Inflammatory macrophage treated with lipopolysaccharide for 1 hour (primary cell): ENCODE results near the gene ZFYVE9.
A peak's percentile ranks its signal among the peaks of the same experiment; 100 is the strongest.
"Not testable (repeated sequence)": the region's sequence is repeated elsewhere in the genome, so short reads cannot be mapped to it uniquely, and the experiment has no call there.

Source experiments
- DNase-seq, 2 donors: peaks; one replicate each; pipeline ENCODE4 v3.0.0-alpha.2; 2020 to 2022

ZFYVE9 gene

GRCh38 chr1:52141513-52142219 lies at the start of gene ZFYVE9:
ZFYVE9 (plus strand) TSS chr1:52142089; CDS start chr1:52233207, 91,118 bp downstream.
- peak; percentile 53 to 79 for DNase-seq

GRCh38 chr1:52094300-52094699 lies 47.6 kb upstream of the ZFYVE9 start:
- not testable (repeated sequence) for DNase-seq

- DNase-seq = peak; percentile 69 to 73
Measured at GRCh38 chr1:52096216-52096615, 45.7 kb upstream of the ZFYVE9 start.

- no peak for DNase-seq
Measured at GRCh38 chr1:52098139-52098871, 43.6 kb upstream of the ZFYVE9 start.

GRCh38 chr1:52102336-52103013 lies 39.4 kb upstream of the ZFYVE9 start:
- peak; percentile 3 to 11 for DNase-seq

- DNase-seq = peak; percentile 12 to 39
Measured at GRCh38 chr1:52111492-52111891, 30.4 kb upstream of the ZFYVE9 start.

- DNase-seq = no peak
Measured at GRCh38 chr1:52112489-52112888, 29.4 kb upstream of the ZFYVE9 start.

GRCh38 chr1:52119301-52120079 lies 22.4 kb upstream of the ZFYVE9 start:
- DNase-seq = no peak

- DNase-seq = no peak
Measured at GRCh38 chr1:52122384-52122783, 19.5 kb upstream of the ZFYVE9 start.

GRCh38 chr1:52123622-52124021 lies 18.3 kb upstream of the ZFYVE9 start:
- no peak for DNase-seq

GRCh38 chr1:52125736-52126359 lies 16.0 kb upstream of the ZFYVE9 start:
- no peak for DNase-seq

GRCh38 chr1:52127181-52128180 lies 14.4 kb upstream of the ZFYVE9 start:
- DNase-seq = peak; percentile 32 to 47

GRCh38 chr1:52139817-52140540 lies 1.9 kb upstream of the ZFYVE9 start:
- DNase-seq = peak; percentile 68 to 75

- peak; percentile 5 to 12 for DNase-seq
Measured at GRCh38 chr1:52140633-52141512, 1.0 kb upstream of the ZFYVE9 start.

GRCh38 chr1:52142220-52143183 lies 613 bp downstream of the ZFYVE9 start:
- DNase-seq = peak; percentile 9 to 12

GRCh38 chr1:52145137-52145536 lies 3.2 kb downstream of the ZFYVE9 start:
- no peak for DNase-seq

- DNase-seq = not testable (repeated sequence)
Measured at GRCh38 chr1:52150445-52150844, 8.6 kb downstream of the ZFYVE9 start.

GRCh38 chr1:52150946-52151345 lies 9.1 kb downstream of the ZFYVE9 start:
- no peak for DNase-seq
